Activated naive CD8-positive, alpha-beta T cell (primary cell): ENCODE measurements around the gene AKAP13.
A peak's percentile ranks its signal among the peaks of the same experiment; 100 is the strongest.
"Not testable (repeated sequence)": the region's sequence is repeated elsewhere in the genome, so short reads cannot be mapped to it uniquely, and the experiment has no call there.

Source experiments
- H3K27ac Mint-ChIP-seq: one replicate; pipeline ENCODE4 v1.8.0; 2021; ENCODE audit warnings: mixed read lengths
- H3K27me3 Mint-ChIP-seq: one replicate; pipeline ENCODE4 v1.8.0; 2021; ENCODE audit warnings: mixed read lengths
- H3K36me3 Mint-ChIP-seq: one replicate; pipeline ENCODE4 v1.8.0; 2021; ENCODE audit warnings: mixed read lengths
- H3K4me1 Mint-ChIP-seq: one replicate; pipeline ENCODE4 v1.8.0; 2021; ENCODE audit warnings: low read depth, mixed read lengths
- H3K4me3 Mint-ChIP-seq: one replicate; pipeline ENCODE4 v1.8.0; 2021; ENCODE audit warnings: mild to moderate bottlenecking, mixed read lengths
- H3K9me3 Mint-ChIP-seq: one replicate; pipeline ENCODE4 v1.8.0; 2021; ENCODE audit warnings: low read depth, mixed read lengths

The AKAP13 gene

GRCh38 chr15:85474700-85475316 lies 94.4 kb downstream of the AKAP13 start:
- no peaks in the 10 kb centered on the region for H3K27me3 Mint-ChIP-seq
- H3K36me3 Mint-ChIP-seq, result peaks cover 2% of the 10 kb centered on the region
- no peak overlapping the region for H3K4me3 Mint-ChIP-seq
- no peaks in the 10 kb centered on the region for H3K9me3 Mint-ChIP-seq
- H3K27ac Mint-ChIP-seq, result peak overlapping the region; percentile 25
- H3K4me1 Mint-ChIP-seq, result peaks cover 89% of the 10 kb centered on the region

- H3K36me3 Mint-ChIP-seq, result peaks cover 2% of the 10 kb centered on the region
- H3K4me3 Mint-ChIP-seq, result no peak overlapping the region
- H3K27ac Mint-ChIP-seq, result peak overlapping the region; percentile 25
- no peaks in the 10 kb centered on the region for H3K9me3 Mint-ChIP-seq
- H3K4me1 Mint-ChIP-seq, result peaks cover 91% of the 10 kb centered on the region
- H3K27me3 Mint-ChIP-seq, result no peaks in the 10 kb centered on the region
Observed at GRCh38 chr15:85475317-85475701, 94.9 kb downstream of the AKAP13 start.

GRCh38 chr15:85475711-85476110 lies 95.3 kb downstream of the AKAP13 start:
- Mint-ChIP-seq H3K36me3 (peaks cover 2% of the 10 kb centered on the region), H3K9me3 (no peaks in the 10 kb centered on the region), H3K4me3 (no peak overlapping the region), H3K27me3 (no peaks in the 10 kb centered on the region), H3K4me1 (peaks cover 91% of the 10 kb centered on the region), H3K27ac (peak overlapping the region; percentile 9)

- no peaks in the 10 kb centered on the region for H3K9me3 Mint-ChIP-seq
- H3K27ac Mint-ChIP-seq, result no peak overlapping the region
- H3K36me3 Mint-ChIP-seq, result peaks cover 2% of the 10 kb centered on the region
- no peaks in the 10 kb centered on the region for H3K27me3 Mint-ChIP-seq
- peaks cover 94% of the 10 kb centered on the region for H3K4me1 Mint-ChIP-seq
- H3K4me3 Mint-ChIP-seq, result no peak overlapping the region
Observed at GRCh38 chr15:85477061-85477460, 96.7 kb downstream of the AKAP13 start.

GRCh38 chr15:85477730-85478129 lies 97.3 kb downstream of the AKAP13 start:
- Mint-ChIP-seq H3K36me3 (peaks cover 2% of the 10 kb centered on the region), H3K4me3 (no peak overlapping the region), H3K27ac (peak overlapping the region; percentile 80), H3K27me3 (no peaks in the 10 kb centered on the region), H3K4me1 (peaks cover 96% of the 10 kb centered on the region), H3K9me3 (no peaks in the 10 kb centered on the region)

GRCh38 chr15:85479071-85479647 lies 98.8 kb downstream of the AKAP13 start:
- no peaks in the 10 kb centered on the region for H3K27me3 Mint-ChIP-seq
- no peak overlapping the region for H3K4me3 Mint-ChIP-seq
- H3K36me3 Mint-ChIP-seq, result peaks cover 2% of the 10 kb centered on the region
- no peaks in the 10 kb centered on the region for H3K9me3 Mint-ChIP-seq
- peaks cover 91% of the 10 kb centered on the region for H3K4me1 Mint-ChIP-seq
- peak overlapping the region; percentile 29 for H3K27ac Mint-ChIP-seq

GRCh38 chr15:85480923-85481322 lies 100.5 kb downstream of the AKAP13 start:
- Mint-ChIP-seq H3K36me3 (peaks cover 2% of the 10 kb centered on the region), H3K9me3 (no peaks in the 10 kb centered on the region), H3K4me3 (peak overlapping the region; percentile 6), H3K4me1 (peaks cover 89% of the 10 kb centered on the region), H3K27ac (peak overlapping the region; percentile 41), H3K27me3 (no peaks in the 10 kb centered on the region)

GRCh38 chr15:85481543-85481942 lies 101.1 kb downstream of the AKAP13 start:
- H3K27me3 Mint-ChIP-seq, H3K36me3 Mint-ChIP-seq, H3K4me3 Mint-ChIP-seq, H3K9me3 Mint-ChIP-seq: not testable (repeated sequence)
- H3K4me1 Mint-ChIP-seq, result peaks cover 90% of the 10 kb centered on the region
- peak overlapping the region; percentile 55 for H3K27ac Mint-ChIP-seq

GRCh38 chr15:85482894-85483293 lies 102.5 kb downstream of the AKAP13 start:
- Mint-ChIP-seq H3K4me1 (peaks cover 82% of the 10 kb centered on the region), H3K27ac (peak overlapping the region; percentile 13), H3K27me3 (no peaks in the 10 kb centered on the region)

GRCh38 chr15:85483955-85484354 lies 103.6 kb downstream of the AKAP13 start:
- H3K36me3 Mint-ChIP-seq, H3K27me3 Mint-ChIP-seq, H3K9me3 Mint-ChIP-seq, H3K4me3 Mint-ChIP-seq: not testable (repeated sequence)
- Mint-ChIP-seq H3K4me1 (peaks cover 82% of the 10 kb centered on the region), H3K27ac (peak overlapping the region; percentile 30)

More at GRCh38 chr15:85482894-85483293, 102.5 kb downstream of the AKAP13 start:
- Mint-ChIP-seq H3K4me3 (no peak overlapping the region), H3K9me3 (no peaks in the 10 kb centered on the region), H3K36me3 (peaks cover 5% of the 10 kb centered on the region)

- not testable (repeated sequence) for H3K4me3 Mint-ChIP-seq, H3K9me3 Mint-ChIP-seq, H3K27me3 Mint-ChIP-seq, H3K36me3 Mint-ChIP-seq
- peaks cover 81% of the 10 kb centered on the region for H3K4me1 Mint-ChIP-seq
- peak overlapping the region; percentile 22 for H3K27ac Mint-ChIP-seq
Observed at GRCh38 chr15:85484923-85485322, 104.5 kb downstream of the AKAP13 start.

- H3K4me1 Mint-ChIP-seq, result peaks cover 81% of the 10 kb centered on the region
- no peaks in the 10 kb centered on the region for H3K9me3 Mint-ChIP-seq
- H3K27ac Mint-ChIP-seq, result peak overlapping the region; percentile 59
- H3K36me3 Mint-ChIP-seq, result peaks cover 6% of the 10 kb centered on the region
- no peak overlapping the region for H3K4me3 Mint-ChIP-seq
- H3K27me3 Mint-ChIP-seq, result no peaks in the 10 kb centered on the region
Observed at GRCh38 chr15:85485956-85486567, 105.7 kb downstream of the AKAP13 start.

GRCh38 chr15:85487796-85488195 lies 107.4 kb downstream of the AKAP13 start:
- not testable (repeated sequence) for H3K4me3 Mint-ChIP-seq, H3K27me3 Mint-ChIP-seq, H3K36me3 Mint-ChIP-seq, H3K27ac Mint-ChIP-seq, H3K9me3 Mint-ChIP-seq
- peaks cover 75% of the 10 kb centered on the region for H3K4me1 Mint-ChIP-seq

GRCh38 chr15:85488997-85489396 lies 108.6 kb downstream of the AKAP13 start:
- Mint-ChIP-seq H3K9me3 (no peaks in the 10 kb centered on the region), H3K4me3 (no peak overlapping the region), H3K36me3 (peaks cover 6% of the 10 kb centered on the region), H3K4me1 (peaks cover 80% of the 10 kb centered on the region), H3K27me3 (no peaks in the 10 kb centered on the region), H3K27ac (no peak overlapping the region)

GRCh38 chr15:85489773-85490493 lies 109.5 kb downstream of the AKAP13 start:
- Mint-ChIP-seq H3K27me3 (no peaks in the 10 kb centered on the region), H3K9me3 (no peaks in the 10 kb centered on the region), H3K4me3 (no peak overlapping the region), H3K27ac (peak overlapping the region; percentile 31), H3K4me1 (peaks cover 80% of the 10 kb centered on the region), H3K36me3 (peaks cover 6% of the 10 kb centered on the region)
